Immature natural killer cell (primary cell): Measurements from ENCODE around the gene LINGO1. TPM values are rescaled to one million over a fixed set of nuclear protein-coding genes. Genes with fewer than 3 reads are reported as not detected.
A peak's percentile ranks its signal among the peaks of the same experiment; 100 is the strongest.

Source experiments
- DNase-seq, 3 donors: peaks; one replicate each; pipeline ENCODE4 v3.0.0; 2022; ENCODE audit warnings: mixed read lengths in 1 of 3
- H3K27ac Mint-ChIP-seq, 6 donors: one replicate each; pipeline ENCODE4 v1.8.0; 2020; ENCODE audit warnings: mixed read lengths in 6 of 6, mild to moderate bottlenecking in 5 of 6, inconsistent platforms in 4 of 6, moderate library complexity in 3 of 6
- H3K27me3 Mint-ChIP-seq, 3 donors: one replicate each; pipeline ENCODE4 v1.8.0; 2020 to 2021; ENCODE audit warnings: low read depth in 3 of 3, mild to moderate bottlenecking in 3 of 3, mixed read lengths in 3 of 3, moderate library complexity in 3 of 3, inconsistent platforms in 1 of 3
- H3K36me3 Mint-ChIP-seq, 3 donors: one replicate each; pipeline ENCODE4 v1.8.0; 2020; ENCODE audit warnings: mixed read lengths in 3 of 3, inconsistent platforms in 2 of 3, mild to moderate bottlenecking in 2 of 3
- H3K4me1 Mint-ChIP-seq, 2 donors: one replicate each; pipeline ENCODE4 v1.8.0; 2020; ENCODE audit warnings: inconsistent platforms in 2 of 2, mild to moderate bottlenecking in 2 of 2, mixed read lengths in 2 of 2, moderate library complexity in 1 of 2
- H3K4me3 Mint-ChIP-seq, 5 donors: one replicate each; pipeline ENCODE4 v1.8.0; 2020; ENCODE audit warnings: mild to moderate bottlenecking in 5 of 5, mixed read lengths in 5 of 5, inconsistent platforms in 3 of 5, moderate library complexity in 3 of 5
- H3K9me3 Mint-ChIP-seq, 6 donors: one replicate each; pipeline ENCODE4 v1.8.0; 2020; ENCODE audit warnings: mild to moderate bottlenecking in 6 of 6, mixed read lengths in 6 of 6, inconsistent platforms in 4 of 6, moderate library complexity in 3 of 6
- polyA plus RNA-seq, 3 donors: library from polyadenylated mRNA; unstranded; fragments of 300-500 nt; fragmentation: Illumina TruSeq; gene quantifications; one replicate each; pipeline ENCODE4 v1.2.3, GENCODE V29; 2021

LINGO1 gene
- polyA plus RNA-seq, 3 donors from 2014 or later = not detected

DNA sequence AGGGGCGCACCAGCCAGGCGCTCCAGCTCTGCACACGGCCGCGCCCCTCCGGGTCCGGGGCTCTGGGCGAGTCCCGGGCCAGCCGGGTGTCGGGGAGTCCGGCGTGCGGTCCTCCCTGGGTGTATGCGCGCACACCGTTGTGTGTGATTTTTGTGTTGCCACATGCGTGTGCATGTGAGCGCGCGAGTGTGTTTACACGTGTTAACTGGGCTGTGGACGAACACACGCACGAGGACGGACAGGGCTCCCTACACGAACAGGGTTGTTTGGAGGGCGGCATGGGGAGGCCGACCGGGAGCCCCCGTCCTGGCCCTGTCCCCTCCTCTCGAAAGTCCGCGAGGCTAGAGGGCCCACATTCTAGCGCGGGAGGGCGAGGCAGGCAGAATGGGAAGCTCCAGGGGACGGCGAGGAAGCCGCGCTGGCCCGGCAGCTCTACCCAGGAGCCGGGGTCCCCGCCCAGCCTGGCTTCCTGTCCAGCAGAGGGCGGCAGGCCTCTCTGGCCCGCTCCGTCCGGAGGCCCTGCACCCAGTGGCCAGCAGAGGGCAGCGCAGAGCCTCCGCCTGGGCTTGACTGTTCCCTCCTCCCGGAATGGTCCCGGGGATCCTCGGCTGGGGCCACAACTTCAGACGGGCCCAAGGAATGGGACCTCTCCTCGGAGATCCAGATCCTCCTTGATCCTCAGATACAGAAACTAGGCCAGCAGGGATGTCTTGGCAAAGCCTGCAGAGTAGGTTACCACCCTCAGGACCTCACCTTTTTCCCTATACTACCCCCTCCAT is 611 bp upstream of the LINGO1 start:
- Mint-ChIP-seq H3K36me3 (no peaks in the 10 kb centered on the region), H3K4me1 (peaks cover 10 to 12% of the 10 kb centered on the region in 2 donors), H3K27me3 (peaks cover 10 to 20% (median 19%) of the 10 kb centered on the region in 3 donors), H3K27ac (no peak overlapping the region), H3K4me3 (peak overlapping the region; percentile 67 to 77 (median 71)), H3K9me3 (no peaks in the 10 kb centered on the region)
- peak; percentile 44 to 53 (median 52) for DNase-seq

DNA sequence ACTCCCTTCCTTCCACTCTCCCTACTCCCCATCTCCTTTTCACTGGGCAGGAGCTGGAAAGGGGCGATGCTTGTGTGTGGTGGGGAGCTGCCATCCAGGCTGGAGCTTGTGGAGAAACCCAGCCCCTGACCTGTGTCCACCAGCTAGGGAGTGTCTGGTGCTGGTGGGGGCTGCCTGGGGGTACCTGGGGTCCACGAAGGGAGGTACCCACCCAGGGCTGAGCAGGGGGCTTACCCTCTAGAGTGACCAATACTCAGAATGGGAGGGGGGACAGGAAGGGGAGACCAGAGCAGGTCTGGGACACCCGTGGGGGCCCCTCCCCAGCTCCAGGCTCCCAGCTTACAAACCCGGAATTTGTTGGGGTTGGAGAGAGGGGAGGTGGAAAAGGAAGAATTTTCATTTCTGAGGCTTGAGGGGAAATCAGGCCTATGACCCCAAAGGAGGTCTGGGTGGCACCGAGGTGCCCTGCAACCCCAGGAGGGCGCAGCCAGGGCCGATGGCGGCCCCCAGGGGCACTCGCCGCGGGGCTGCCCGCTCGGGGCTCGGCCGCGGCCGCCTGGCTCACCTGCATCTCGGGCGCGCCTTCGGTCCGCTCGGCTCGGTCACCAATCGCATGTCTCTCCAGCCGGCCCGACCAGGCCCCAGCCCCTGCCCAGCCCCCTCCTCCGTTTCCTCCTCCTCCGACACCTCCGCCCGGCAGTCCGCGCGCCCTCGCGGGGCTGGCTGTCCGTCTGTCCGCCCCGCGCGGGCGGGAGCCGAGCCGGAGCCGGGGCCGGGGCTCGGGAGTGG is 773 bp downstream of the LINGO1 start:
- Mint-ChIP-seq H3K27me3 (peaks cover 10 to 19% (median 15%) of the 10 kb centered on the region in 3 donors), H3K4me3 (peak overlapping the region in 3 of 5 donors; percentile 21 to 45 (median 27)), H3K36me3 (no peaks in the 10 kb centered on the region)

DNA sequence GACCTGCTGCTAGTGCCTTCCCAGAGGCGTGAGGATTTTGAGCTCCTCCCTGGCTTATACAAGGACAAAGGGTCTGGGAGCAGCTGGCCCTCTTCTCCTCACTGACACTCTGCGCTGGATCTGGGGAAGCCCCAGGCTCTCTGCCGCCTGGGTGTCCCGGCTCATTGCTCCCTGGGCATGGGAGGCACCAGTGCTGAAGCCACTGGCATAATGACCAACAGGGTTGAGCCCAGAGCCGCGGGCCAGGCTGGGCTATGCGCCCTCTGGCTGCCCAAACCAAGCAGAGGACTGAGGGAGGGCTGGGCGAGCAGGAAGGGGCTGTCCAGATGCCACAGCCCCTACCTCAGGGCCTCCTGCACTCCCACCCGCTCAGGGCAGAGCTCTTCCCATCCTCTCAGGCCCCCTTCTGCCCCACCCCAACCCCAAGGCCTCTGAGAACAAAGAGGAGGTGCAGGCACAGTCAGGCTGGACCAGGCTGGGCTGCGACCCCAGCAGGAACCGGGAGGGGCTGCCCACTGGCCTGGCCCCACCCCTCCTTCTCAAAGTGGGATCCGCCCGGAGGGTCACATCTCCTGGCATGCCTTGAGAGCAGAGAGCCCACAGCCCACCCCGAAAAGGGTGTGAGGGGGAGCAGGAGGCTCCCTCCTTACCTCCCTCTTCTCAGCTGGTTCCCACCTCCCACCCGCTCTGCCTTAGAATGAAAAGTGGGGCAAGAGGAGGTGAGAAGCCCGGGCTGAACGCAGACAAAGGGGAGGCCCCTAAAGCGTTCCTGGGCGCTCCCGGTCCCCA is 1.6 kb downstream of the LINGO1 start:
- Mint-ChIP-seq H3K36me3 (no peaks in the 10 kb centered on the region), H3K9me3 (no peaks in the 10 kb centered on the region), H3K27me3 (peaks cover 13 to 18% (median 15%) of the 10 kb centered on the region in 3 donors), H3K27ac (no peak overlapping the region), H3K4me3 (peak overlapping the region in 1 of 5 donors; percentile 40), H3K4me1 (peaks cover 10 to 12% of the 10 kb centered on the region in 2 donors)
- no peak for DNase-seq

More for the DNA sequence above, 773 bp downstream of the LINGO1 start:
- Mint-ChIP-seq H3K9me3 (no peaks in the 10 kb centered on the region), H3K27ac (no peak overlapping the region), H3K4me1 (peaks cover 10 to 12% of the 10 kb centered on the region in 2 donors)
- no peak for DNase-seq

DNA sequence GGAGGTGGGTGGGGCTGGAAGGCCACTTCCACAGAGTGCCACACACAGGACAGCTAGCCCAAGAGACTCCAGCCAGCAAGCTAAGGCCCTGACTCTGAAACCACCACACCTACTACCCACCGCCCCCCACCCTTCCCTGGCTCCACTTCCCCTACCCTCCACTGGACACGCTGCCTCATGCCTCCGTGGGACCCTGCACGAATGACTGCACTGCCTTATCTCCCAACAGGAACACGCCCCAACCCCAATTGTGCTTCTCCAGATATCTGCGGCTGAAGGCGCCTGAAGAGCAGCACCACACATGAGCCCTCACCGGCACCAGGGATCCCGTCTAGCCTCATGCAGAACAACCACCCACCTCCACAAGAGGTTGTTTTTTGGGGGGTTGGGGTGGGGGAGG is 2.7 kb downstream of the LINGO1 start:
- Mint-ChIP-seq H3K9me3 (no peaks in the 10 kb centered on the region), H3K4me3 (no peak overlapping the region), H3K27me3 (peaks cover 7 to 13% (median 10%) of the 10 kb centered on the region in 3 donors), H3K27ac (no peak overlapping the region), H3K36me3 (no peaks in the 10 kb centered on the region), H3K4me1 (peaks cover 8 to 12% of the 10 kb centered on the region in 2 donors)
- no peak for DNase-seq

DNA sequence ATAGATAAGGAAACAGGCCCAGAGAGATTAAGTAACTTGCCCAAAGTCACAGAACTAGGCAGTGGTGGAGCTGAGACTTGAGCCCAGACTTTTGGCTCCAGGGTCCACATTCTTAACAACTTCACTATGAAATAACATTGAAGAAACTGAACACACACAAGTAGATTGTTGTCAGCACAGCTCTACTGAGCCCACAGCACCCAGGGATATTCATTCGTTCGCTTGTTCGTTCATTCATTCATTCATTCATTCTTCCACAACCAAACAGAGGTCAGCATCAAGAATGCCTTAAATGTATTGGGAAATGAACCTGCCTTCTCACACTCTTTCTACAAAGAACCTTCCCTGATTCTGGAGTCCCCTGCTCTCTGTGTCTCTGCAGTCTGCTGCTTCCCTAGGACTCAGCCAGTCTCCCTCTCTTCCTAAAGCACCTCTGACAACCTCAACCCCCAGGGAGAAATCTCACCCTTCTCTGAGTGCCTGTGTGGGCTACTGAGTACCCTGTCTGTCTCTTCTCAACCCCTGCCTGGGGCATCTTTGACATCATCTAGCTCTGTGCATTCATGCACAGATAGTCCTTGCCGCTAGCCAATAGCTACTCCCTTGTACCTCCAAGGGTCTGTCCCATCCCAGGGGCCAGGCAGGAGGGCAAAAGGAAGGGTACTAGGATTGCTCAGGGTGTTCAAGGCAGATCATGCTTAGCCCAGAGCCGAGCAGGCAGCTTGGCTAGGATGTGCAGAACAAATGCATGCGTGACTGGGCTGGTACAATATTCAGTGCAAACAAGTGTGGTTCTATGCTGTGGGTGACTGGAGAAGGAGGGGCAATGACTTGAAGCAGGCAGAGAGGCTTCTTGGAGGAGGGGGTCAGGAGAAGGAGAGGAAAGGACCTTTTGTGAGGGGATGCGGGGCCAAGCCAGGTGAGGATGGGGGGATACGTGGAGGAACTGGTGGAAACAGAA is 3.4 kb downstream of the LINGO1 start:
- H3K9me3 Mint-ChIP-seq = no peaks in the 10 kb centered on the region
- H3K4me1 Mint-ChIP-seq = peaks cover 7 to 10% of the 10 kb centered on the region in 2 donors
- no peaks in the 10 kb centered on the region for H3K36me3 Mint-ChIP-seq
- DNase-seq = no peak
- no peak overlapping the region for H3K27ac Mint-ChIP-seq
- H3K4me3 Mint-ChIP-seq = peak overlapping the region in 1 of 5 donors; percentile 36
- peaks cover 6 to 13% (median 9%) of the 10 kb centered on the region in 3 donors for H3K27me3 Mint-ChIP-seq

DNA sequence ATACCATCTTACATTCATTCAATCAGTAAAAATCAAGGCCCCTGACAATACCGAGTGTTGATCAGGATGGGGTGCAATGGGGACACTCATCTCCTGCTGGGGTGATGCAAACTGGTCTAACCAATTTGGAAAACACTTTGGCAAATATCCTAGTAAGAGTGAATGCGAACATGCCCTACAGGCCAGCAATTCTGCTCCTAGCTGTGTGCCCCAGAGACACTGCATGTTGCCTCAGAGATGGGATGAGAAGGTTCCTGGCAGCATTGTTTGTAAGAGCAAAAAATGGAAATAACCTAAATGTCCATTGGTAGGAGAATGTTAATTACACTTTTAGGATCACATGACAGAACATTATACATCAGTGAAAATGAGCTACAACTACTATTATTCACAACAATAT is 4.7 kb downstream of the LINGO1 start:
- no peak for DNase-seq
- Mint-ChIP-seq H3K4me3 (no peak overlapping the region), H3K27me3 (peaks cover 0 to 7% (median 4%) of the 10 kb centered on the region in 3 donors), H3K9me3 (no peaks in the 10 kb centered on the region), H3K27ac (no peak overlapping the region), H3K4me1 (no peaks in the 10 kb centered on the region), H3K36me3 (no peaks in the 10 kb centered on the region)

DNA sequence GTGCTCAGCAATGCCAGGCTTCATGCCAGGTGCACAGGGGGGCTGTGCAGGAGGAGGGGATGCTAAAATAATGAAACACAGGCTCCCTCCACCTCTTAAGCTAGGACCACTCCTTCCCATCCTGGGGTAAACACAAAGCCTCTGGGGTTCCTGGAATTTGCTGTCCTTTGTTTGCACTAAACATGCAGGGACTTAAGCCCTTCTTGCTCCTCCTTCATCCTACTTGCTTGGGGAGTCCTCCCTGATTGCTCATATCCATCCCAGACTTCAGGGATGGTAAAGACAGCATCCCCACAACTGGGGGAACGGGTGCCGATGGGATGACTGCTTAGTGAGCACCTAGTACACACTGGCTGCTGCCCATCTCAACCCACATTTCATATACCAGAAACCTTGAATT is 5.1 kb downstream of the LINGO1 start:
- Mint-ChIP-seq H3K36me3 (no peaks in the 10 kb centered on the region), H3K4me1 (no peaks in the 10 kb centered on the region), H3K27ac (no peak overlapping the region), H3K9me3 (no peaks in the 10 kb centered on the region), H3K4me3 (no peak overlapping the region), H3K27me3 (peaks cover 0 to 7% (median 4%) of the 10 kb centered on the region in 3 donors)
- DNase-seq = no peak

DNA sequence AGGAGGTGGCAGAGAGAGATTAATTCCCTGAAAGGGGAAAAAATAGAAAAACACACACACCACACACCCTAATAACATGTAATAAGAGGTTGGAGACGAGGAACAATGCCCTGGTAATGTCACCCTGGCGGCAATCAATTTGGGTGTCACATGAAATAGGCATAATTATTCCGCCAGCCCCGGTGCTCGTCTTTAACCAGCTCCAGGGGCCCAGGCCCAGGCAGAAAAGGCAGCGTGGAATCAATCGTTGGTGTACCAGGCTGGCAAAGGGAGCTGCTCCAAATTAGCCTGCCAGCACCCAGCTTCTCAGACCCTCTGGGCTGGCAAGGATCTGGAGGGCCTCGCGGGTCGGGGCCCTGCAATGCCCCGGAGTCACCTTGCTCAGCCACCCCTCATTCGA is 5.6 kb downstream of the LINGO1 start:
- no peak for DNase-seq
- no peak overlapping the region for H3K27ac Mint-ChIP-seq
- no peaks in the 10 kb centered on the region for H3K36me3 Mint-ChIP-seq

DNA sequence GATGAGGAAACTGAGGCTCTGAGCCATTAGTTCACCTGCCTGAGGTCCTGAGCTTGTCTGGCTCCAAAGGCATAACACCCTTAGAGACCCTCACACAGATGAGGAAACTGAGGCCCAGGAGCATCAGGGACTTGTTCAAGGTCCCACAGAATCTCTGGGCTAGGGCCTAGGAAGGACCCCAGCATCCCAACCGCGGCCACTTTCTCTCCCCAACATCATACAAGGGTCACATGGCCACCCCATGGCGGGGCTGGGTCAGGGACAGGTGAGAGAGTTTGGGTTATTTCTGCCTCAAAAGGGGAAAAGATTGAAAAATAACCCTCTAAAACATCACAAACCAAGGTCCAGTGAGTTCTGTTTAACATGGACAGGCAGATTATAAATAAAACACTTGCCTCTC is 6.7 kb downstream of the LINGO1 start:
- H3K36me3 Mint-ChIP-seq = no peaks in the 10 kb centered on the region
- H3K9me3 Mint-ChIP-seq = no peaks in the 10 kb centered on the region
- H3K4me1 Mint-ChIP-seq = no peaks in the 10 kb centered on the region
- no peak overlapping the region for H3K27ac Mint-ChIP-seq
- DNase-seq = no peak
- no peak overlapping the region for H3K4me3 Mint-ChIP-seq
- H3K27me3 Mint-ChIP-seq = peaks cover 0 to 7% (median 4%) of the 10 kb centered on the region in 3 donors

More for the DNA sequence above, 5.6 kb downstream of the LINGO1 start:
- Mint-ChIP-seq H3K4me3 (no peak overlapping the region), H3K9me3 (no peaks in the 10 kb centered on the region), H3K27me3 (peaks cover 0 to 7% (median 4%) of the 10 kb centered on the region in 3 donors), H3K4me1 (no peaks in the 10 kb centered on the region)

DNA sequence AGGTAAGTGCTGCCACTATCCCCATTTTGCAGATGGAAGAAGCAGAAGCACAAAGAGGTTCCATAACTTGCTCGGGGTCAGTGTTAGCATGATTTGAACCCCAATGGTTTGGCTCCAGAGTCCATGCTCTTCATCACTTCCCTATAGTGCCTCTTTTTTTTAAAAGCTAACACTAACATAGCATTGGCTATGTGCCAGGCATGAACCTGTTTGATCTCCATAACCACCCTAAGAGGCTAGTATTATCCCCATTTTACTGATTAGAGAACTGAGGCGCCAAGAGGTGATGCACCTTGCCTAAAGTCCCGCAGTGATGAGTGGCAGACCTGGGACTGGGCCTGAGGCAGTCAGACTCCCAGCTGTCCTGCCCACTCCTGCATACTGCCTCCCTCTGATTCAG is 7.3 kb downstream of the LINGO1 start:
- no peaks in the 10 kb centered on the region for H3K9me3 Mint-ChIP-seq
- no peak overlapping the region for H3K27ac Mint-ChIP-seq
- no peaks in the 10 kb centered on the region for H3K4me1 Mint-ChIP-seq
- H3K4me3 Mint-ChIP-seq = no peak overlapping the region
- H3K36me3 Mint-ChIP-seq = no peaks in the 10 kb centered on the region
- peaks cover 0 to 4% (median 3%) of the 10 kb centered on the region in 3 donors for H3K27me3 Mint-ChIP-seq
- DNase-seq = no peak

DNA sequence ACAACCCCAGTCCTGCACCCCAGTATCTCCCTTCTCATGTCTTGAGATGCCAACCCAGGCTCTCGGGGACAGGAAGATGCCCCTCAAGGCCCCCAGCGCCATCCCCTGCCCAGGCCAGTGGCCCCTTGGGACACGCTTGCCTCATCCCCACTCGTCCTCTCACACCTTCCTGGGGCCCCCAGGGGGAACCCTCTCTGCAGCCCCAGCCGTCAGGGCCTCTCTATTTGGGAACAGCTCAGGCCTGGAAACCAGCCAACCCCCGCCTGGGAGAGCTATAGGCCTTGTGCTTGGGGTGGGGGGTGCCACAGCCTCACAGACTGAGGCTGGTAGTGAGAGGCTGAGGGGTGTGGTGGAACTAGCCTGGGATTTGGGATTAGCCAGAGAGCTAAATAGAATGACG is 7.8 kb downstream of the LINGO1 start:
- no peaks in the 10 kb centered on the region for H3K36me3 Mint-ChIP-seq
- no peak for DNase-seq
- H3K4me3 Mint-ChIP-seq = no peak overlapping the region
- no peak overlapping the region for H3K27ac Mint-ChIP-seq
- H3K27me3 Mint-ChIP-seq = peaks cover 0 to 4% (median 2%) of the 10 kb centered on the region in 3 donors
- no peaks in the 10 kb centered on the region for H3K9me3 Mint-ChIP-seq
- no peaks in the 10 kb centered on the region for H3K4me1 Mint-ChIP-seq

DNA sequence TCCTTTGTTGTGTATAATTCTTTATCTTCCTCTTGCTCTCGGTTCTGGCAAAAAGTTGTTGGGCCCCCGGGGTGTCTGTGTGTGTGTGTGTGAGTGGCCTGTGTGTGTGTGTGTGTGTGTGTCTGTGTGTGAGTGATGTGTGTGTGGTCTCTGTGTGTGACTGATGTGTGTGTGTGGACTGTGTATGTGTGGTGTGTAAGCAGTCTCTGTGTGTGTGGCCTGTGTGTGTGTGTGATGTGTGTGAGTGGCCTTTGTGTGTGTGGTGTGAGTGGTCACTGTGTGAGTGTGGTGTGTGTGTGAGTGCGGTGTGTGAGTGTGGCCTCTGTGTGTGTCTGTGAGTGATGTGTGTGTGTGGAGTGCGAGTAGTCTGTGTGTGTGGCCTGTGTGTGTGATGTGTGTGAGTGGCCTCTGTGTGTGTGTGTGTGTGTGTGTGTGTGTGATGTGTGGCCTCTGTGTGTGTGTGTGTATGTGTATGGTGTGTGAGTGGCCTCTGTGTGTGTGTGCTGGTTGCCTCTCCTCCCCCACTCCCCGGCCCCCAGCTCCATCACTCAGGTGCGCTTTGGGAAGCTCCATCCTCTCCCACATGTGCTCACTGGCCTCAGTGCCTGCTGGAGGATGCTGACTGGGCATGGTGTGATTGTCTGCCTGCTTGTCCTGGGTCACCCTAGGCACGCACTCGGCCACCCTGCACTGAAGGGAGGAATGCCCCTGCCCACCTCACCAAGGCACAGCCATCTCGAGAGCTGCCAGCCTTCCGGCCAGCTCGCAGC is 8.8 kb downstream of the LINGO1 start:
- DNase-seq = no peak
- peaks cover 0 to 4% (median under 1%) of the 10 kb centered on the region in 3 donors for H3K27me3 Mint-ChIP-seq
- no peak overlapping the region for H3K27ac Mint-ChIP-seq
- H3K4me1 Mint-ChIP-seq = no peaks in the 10 kb centered on the region
- H3K4me3 Mint-ChIP-seq = no peak overlapping the region
- H3K36me3 Mint-ChIP-seq = no peaks in the 10 kb centered on the region
- H3K9me3 Mint-ChIP-seq = no peaks in the 10 kb centered on the region
